HG03039 (cell line): ENCODE results near the gene PWP2.

Experiments
- ATAC-seq: cut with Tn5 transposase; IDR thresholded peaks from one replicate; pipeline ENCODE4 v1.9.1; 2021; ENCODE audit warnings: mild to moderate bottlenecking, moderate library complexity; ENCODE audit not compliant: unreplicated experiment

The PWP2 gene

GRCh38 chr21:44107026-44107501, at the start of gene PWP2:
TSS of gene PWP2 (plus strand) at chr21:44107399. CDS start at chr21:44107417, 18 bp downstream.
- ATAC-seq: peak; percentile 83

GRCh38 chr21:44057960-44058651, 49.1 kb upstream of the PWP2 start:
- ATAC-seq: no peak

GRCh38 chr21:44058652-44058964, 48.6 kb upstream of the PWP2 start:
- no peak for ATAC-seq

- ATAC-seq: no peak
These were observed 48.2 kb upstream of the PWP2 start for GRCh38 chr21:44058981-44059380.

- no peak for ATAC-seq
These were observed 47.5 kb upstream of the PWP2 start for GRCh38 chr21:44059710-44060109.

- no peak for ATAC-seq
These were observed 44.8 kb upstream of the PWP2 start for GRCh38 chr21:44062380-44062779.

GRCh38 chr21:44063151-44063912, 43.9 kb upstream of the PWP2 start:
- ATAC-seq: no peak

GRCh38 chr21:44064852-44065403, 42.3 kb upstream of the PWP2 start:
- no peak for ATAC-seq

GRCh38 chr21:44065428-44065827, 41.8 kb upstream of the PWP2 start:
- ATAC-seq: no peak

- no peak for ATAC-seq
These were observed 41.1 kb upstream of the PWP2 start for GRCh38 chr21:44066116-44066515.

GRCh38 chr21:44067011-44067839, 40.0 kb upstream of the PWP2 start:
- ATAC-seq: no peak

GRCh38 chr21:44070391-44070790, 36.8 kb upstream of the PWP2 start:
- ATAC-seq: no peak

GRCh38 chr21:44071359-44072104, 35.7 kb upstream of the PWP2 start:
- no peak for ATAC-seq

GRCh38 chr21:44072111-44072510, 35.1 kb upstream of the PWP2 start:
- ATAC-seq: no peak

GRCh38 chr21:44074315-44074958, 32.8 kb upstream of the PWP2 start:
- ATAC-seq: no peak

- ATAC-seq: no peak
These were observed 30.9 kb upstream of the PWP2 start for GRCh38 chr21:44076316-44076715.

- ATAC-seq: no peak
These were observed 28.7 kb upstream of the PWP2 start for GRCh38 chr21:44078411-44078981.

GRCh38 chr21:44079446-44079845, 27.8 kb upstream of the PWP2 start:
- no peak for ATAC-seq

GRCh38 chr21:44079846-44080245, 27.4 kb upstream of the PWP2 start:
- ATAC-seq: no peak
